Fibroblast of skin of back (primary cell): ENCODE results near the gene PITPNC1. TPM values are rescaled to one million over a fixed set of nuclear protein-coding genes. Genes with fewer than 3 reads are reported as not detected.
"Not testable (repeated sequence)": the region's sequence is repeated elsewhere in the genome, so short reads cannot be mapped to it uniquely, and the experiment has no call there.

ENCODE experiments used
- DNase-seq: peaks from one replicate; pipeline ENCODE4 v3.0.0-alpha.2; 2013
- polyA plus RNA-seq, 2 experiments: library from polyadenylated mRNA; unstranded; fragments of 120-200 nt; gene quantifications; one replicate each; pipeline ENCODE4 v1.2.1, GENCODE V29; 2013; ENCODE audit not compliant: insufficient read length in 2 of 2

PITPNC1 gene
- polyA plus RNA-seq (2013, experiment 1 of 2; ENCODE audit: insufficient read length) = 8.6 TPM
- polyA plus RNA-seq (2013, experiment 2 of 2; ENCODE audit: insufficient read length) = 5.6 TPM

GRCh38 chr17:67376737-67377487 lies at the start of gene PITPNC1:
Gene PITPNC1 (plus strand): TSS chr17:67377281.
- peak; percentile 88 for DNase-seq

- no peak for DNase-seq
Observed at GRCh38 chr17:67328026-67328425, 49.1 kb upstream of the PITPNC1 start.

- DNase-seq = not testable (repeated sequence)
Observed at GRCh38 chr17:67331381-67332161, 45.5 kb upstream of the PITPNC1 start.

- DNase-seq = not testable (repeated sequence)
Observed at GRCh38 chr17:67332162-67332508, 44.9 kb upstream of the PITPNC1 start.

- no peak for DNase-seq
Observed at GRCh38 chr17:67335245-67335835, 41.7 kb upstream of the PITPNC1 start.

GRCh38 chr17:67336859-67337258 lies 40.2 kb upstream of the PITPNC1 start:
- DNase-seq = no peak

GRCh38 chr17:67338353-67338752 lies 38.7 kb upstream of the PITPNC1 start:
- DNase-seq = not testable (repeated sequence)

- no peak for DNase-seq
Observed at GRCh38 chr17:67343237-67343636, 33.8 kb upstream of the PITPNC1 start.

GRCh38 chr17:67347826-67348225 lies 29.3 kb upstream of the PITPNC1 start:
- DNase-seq = no peak

- no peak for DNase-seq
Observed at GRCh38 chr17:67349420-67349819, 27.7 kb upstream of the PITPNC1 start.

GRCh38 chr17:67353161-67353560 lies 23.9 kb upstream of the PITPNC1 start:
- DNase-seq = no peak

- no peak for DNase-seq
Observed at GRCh38 chr17:67353929-67354574, 23.0 kb upstream of the PITPNC1 start.

GRCh38 chr17:67358612-67359011 lies 18.5 kb upstream of the PITPNC1 start:
- no peak for DNase-seq

- DNase-seq = no peak
Observed at GRCh38 chr17:67359960-67360791, 16.9 kb upstream of the PITPNC1 start.

GRCh38 chr17:67360880-67361279 lies 16.2 kb upstream of the PITPNC1 start:
- DNase-seq = no peak

- no peak for DNase-seq
Observed at GRCh38 chr17:67362173-67362572, 14.9 kb upstream of the PITPNC1 start.

- no peak for DNase-seq
Observed at GRCh38 chr17:67364847-67365737, 12.0 kb upstream of the PITPNC1 start.

- peak; percentile 67 for DNase-seq
Observed at GRCh38 chr17:67365738-67366192, 11.3 kb upstream of the PITPNC1 start.

GRCh38 chr17:67366193-67367157 lies 10.6 kb upstream of the PITPNC1 start, which contains the start of gene PSMD12:
Gene PSMD12 (minus strand): TSS chr17:67366577. CDS start chr17:67366519, 58 bp downstream.
- peak; percentile 91 for DNase-seq
